T47D (cell line): ENCODE results near the gene HIF3A.
A peak's percentile ranks its signal among the peaks of the same experiment; 100 is the strongest.
"Not testable (repeated sequence)": the region's sequence is repeated elsewhere in the genome, so short reads cannot be mapped to it uniquely, and the experiment has no call there.

Source experiments
- DNase-seq, 2 experiments: peaks; one replicate each; pipeline versions ENCODE4 v3.0.0 to v3.0.0-alpha.2; 2011 to 2012; ENCODE audit warnings: low read depth in 1 of 2, low spot score in 1 of 2
- JUND ChIP-seq: IDR thresholded peaks from 2 replicates; pipeline ENCODE4 v1.6.1; 2012; ENCODE audit warnings: low read depth
- in situ Hi-C: cut with HindIII; loops from 2 replicates; pipeline ENCODE4 v1.10.0; 2016; ENCODE audit warnings: low sequenced_read_pairs, low pct_unique_long_range_greater_than_20kb

The HIF3A gene

GRCh38 chr19:46299004-46299509 is 2.2 kb downstream of the HIF3A start:
- DNase-seq, result peak; percentile 72 to 75
- in situ Hi-C loops, result no loop called here
- no peak for TF ChIP-seq JUND

DNA sequence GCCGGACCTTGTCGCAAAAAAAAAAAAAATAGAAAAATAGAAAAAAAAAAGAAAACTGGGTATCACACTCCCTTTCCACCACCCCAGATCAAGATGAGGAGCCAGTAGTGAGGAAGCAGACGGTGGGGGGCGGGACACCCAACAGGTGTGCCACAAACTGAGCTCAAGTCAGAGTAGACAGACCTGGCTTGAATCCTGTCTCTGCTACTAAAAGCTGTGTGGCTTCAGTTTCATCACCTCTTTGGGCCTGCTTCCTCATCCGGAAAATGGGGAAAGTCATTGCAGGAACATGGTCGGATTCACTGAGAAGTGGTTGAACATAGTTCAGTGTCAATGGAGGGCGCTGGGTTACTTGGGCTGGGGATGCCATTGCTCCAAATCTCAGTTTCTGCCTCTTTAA is 2.9 kb downstream of the HIF3A start:
- no peak for DNase-seq
- TF ChIP-seq JUND, result no peak
- in situ Hi-C loops, result no loop called here

DNA sequence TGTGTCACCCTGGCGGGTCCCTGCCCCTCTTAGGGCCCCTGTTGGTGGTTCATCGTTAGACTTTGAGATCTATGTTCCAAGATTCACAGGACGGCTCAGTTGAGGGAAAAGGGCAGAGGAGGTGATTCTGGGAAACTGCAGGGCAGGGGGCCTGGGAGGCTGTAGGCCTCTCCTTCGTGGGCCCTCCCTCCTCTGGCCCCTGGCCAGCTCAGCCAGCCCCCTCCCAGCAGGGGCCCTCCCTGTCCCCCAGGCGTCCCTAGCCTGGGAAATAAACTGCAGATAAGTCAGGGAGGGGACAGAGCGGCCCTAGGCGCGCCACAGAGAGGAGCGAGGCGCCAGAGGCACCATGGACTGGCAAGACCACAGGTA is 6.5 kb downstream of the HIF3A start:
- TF ChIP-seq JUND, result no peak
- DNase-seq, result no peak
- in situ Hi-C loops, result no loop called here

- no peak for TF ChIP-seq JUND
- peak; percentile 84 to 96 for DNase-seq
- in situ Hi-C loops, result no loop called here
Measured at GRCh38 chr19:46303691-46304397, 7.0 kb downstream of the HIF3A start.

DNA sequence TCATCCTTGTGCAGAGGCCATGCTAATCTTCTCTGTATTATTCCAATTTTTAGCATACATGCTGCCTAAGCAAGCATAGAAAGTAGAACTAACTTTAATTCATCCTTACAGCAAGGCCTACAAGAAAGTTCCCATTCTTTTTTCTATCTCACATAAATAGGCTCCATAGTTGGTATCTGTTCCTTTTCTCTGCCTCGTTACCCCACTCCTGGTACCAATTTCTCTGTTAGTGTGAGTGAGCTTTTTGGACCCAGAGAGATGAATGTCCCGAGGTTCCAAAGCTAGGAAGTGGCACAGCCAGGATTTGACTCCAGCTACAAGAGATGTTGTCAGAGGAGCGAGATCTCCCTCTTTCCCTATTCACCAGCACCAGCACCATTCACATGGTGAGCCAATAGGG is 9.7 kb downstream of the HIF3A start:
- no peak for DNase-seq
- no peak for TF ChIP-seq JUND
- in situ Hi-C loops, result no loop called here

DNA sequence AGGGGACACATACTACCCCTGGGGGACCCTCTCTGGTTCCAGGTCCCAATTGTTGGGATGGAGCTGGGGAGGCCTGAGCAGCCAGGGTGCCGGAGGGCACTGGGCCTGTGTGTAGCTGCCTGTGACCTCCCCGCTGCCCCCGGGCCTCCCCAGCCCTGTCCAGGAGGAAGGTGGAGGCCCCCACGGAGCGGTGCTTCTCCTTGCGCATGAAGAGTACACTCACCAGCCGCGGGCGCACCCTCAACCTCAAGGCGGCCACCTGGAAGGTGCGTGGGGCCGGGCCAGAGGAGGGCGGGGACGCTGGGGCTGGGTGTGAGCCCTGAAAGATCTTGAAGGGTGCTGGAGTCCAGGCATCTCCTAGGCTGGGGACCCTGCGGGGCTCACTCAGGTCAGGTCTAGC is 11.7 kb downstream of the HIF3A start:
- in situ Hi-C loops, result no loop called here
- TF ChIP-seq JUND, result no peak

GRCh38 chr19:46309056-46309455 is 12.2 kb downstream of the HIF3A start:
- TF ChIP-seq JUND, result no peak
- DNase-seq, result no peak
- in situ Hi-C loops, result no loop called here

More for the DNA sequence above, 11.7 kb downstream of the HIF3A start:
- no peak for DNase-seq

- in situ Hi-C loops, result no loop called here
- TF ChIP-seq JUND, result no peak
Measured at GRCh38 chr19:46311444-46311843, 14.6 kb downstream of the HIF3A start.

DNA sequence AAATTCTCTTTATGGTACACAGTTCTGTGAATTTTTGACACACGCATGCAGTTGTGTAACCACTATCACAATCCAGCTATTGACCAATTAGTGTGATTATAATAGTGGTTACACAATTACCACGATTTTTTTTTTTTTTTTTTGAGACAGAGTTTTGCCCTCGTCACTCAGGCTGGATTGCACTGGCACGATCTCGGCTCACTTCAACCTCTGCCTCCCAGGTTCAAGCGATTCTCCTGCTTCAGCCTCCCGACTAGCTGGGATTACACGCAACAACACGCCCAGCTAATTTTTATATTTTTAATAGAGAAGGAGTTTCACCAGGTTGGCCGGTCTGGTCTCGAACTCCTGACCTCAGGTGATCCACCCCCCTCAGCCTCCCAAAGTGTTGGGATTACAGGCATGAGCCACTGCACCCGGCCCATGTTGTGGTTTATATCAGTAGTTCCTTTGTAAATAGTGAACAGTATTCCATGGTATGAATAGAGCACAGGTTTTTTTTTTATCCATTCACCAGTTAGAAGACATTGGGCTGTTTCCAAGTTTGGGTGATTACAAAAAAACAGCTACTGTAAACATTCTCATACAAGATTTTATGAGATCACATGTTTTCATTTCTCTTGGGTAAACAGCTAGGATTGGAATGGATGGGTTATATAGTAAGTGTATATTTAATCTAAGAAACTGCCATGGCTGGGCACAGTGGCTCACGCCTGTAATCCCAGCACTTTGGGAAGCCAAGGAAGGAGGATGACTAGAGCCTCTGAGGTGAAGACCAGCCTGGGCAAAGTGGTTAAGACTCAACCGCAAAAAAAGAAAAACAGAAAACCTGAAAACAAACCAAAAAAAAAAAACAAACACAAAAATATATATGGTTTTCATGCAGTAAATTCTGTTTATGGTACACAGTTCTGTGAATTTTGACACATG is 17.0 kb downstream of the HIF3A start:
- in situ Hi-C loops, result not testable (repeated sequence)

More at GRCh38 chr19:46311444-46311843, 14.6 kb downstream of the HIF3A start:
- DNase-seq, result no peak

DNA sequence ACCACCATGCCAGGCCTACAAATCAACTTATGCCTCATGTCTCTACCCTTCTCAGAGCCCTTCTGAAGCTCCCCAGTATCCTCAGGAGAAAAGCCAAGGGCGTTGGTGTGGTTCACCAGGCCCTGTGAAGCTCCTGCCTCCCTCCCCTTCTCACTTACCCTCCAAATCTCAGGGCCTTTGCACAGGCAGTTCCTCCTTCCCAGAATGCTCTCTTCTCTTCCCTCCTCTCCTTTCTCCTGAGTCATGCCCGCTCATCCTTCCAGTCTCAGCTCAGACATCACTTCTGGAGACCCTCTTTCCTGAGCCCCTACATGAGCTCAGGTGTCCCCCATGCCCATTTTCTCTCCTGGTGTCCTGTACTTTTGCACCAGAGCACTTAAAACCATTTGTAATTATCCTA is 20.5 kb downstream of the HIF3A start:
- in situ Hi-C loops, result no loop called here
- no peak for DNase-seq
- no peak for TF ChIP-seq JUND

More for the DNA sequence above, 17.0 kb downstream of the HIF3A start:
- DNase-seq, result not testable (repeated sequence)

- in situ Hi-C loops, result no loop called here
- DNase-seq, result no peak
- TF ChIP-seq JUND, result no peak
Measured at GRCh38 chr19:46319613-46320012, 22.8 kb downstream of the HIF3A start.

DNA sequence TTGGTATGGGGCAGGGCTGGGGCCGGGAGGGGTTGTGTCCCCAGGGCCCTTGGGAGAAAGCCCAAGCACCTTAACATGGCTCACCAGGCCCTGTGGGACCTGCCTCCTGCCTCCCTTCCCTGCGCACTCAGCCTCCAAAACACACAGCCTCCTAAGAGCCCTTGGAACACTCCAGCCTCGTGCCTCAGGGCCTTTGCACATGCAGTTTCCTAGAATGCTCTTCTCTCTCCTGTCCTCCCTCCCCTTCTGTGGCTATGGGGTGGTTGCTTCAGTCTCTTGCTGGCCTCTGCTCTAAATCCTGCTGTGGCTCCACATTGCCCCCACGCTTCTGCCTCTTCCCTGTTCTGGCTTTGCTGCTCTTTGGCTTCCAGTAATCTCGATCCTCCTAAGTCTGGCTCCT is 23.7 kb downstream of the HIF3A start:
- TF ChIP-seq JUND, result no peak
- in situ Hi-C loops, result no loop called here
- no peak for DNase-seq

DNA sequence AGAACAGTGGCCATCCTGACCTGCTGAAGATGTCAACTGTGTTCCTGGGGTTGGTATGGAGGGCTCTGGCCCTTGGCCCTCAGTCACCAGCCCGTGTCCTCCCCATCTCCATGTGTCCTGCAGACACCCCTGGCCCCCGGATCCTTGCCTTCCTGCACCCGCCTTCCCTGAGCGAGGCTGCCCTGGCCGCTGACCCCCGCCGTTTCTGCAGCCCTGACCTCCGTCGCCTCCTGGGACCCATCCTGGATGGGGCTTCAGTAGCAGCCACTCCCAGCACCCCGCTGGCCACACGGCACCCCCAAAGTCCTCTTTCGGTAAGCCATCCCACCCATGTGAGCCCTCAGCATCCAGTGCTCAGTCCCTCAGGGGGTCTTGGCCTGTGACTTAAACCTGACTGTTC is 24.8 kb downstream of the HIF3A start:
- in situ Hi-C loops, result no loop called here
- TF ChIP-seq JUND, result no peak
- DNase-seq, result no peak

DNA sequence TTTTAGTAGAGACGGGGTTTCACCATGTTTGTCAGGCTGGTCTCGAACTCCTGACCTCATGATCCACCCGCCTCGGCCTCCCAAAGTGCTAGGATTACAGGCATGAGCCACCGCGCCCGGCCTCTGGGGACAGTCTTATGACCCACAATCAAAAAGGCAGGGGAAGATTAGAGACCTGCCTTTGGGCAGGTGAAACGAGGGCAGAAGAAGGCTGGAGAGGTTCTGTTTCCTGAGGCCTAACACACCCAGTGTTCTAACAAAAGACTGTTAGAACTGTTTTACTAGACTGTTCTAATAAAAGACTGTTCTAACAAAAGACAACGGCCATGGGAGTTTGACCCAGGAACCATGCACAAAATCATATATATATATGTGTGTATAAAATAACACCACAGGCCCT is 26.4 kb downstream of the HIF3A start:
- in situ Hi-C loops, DNase-seq: not testable (repeated sequence)
